Measurements from ENCODE around the gene SHANK3. TPM values are rescaled to one million over a fixed set of nuclear protein-coding genes. Genes with fewer than 3 reads are reported as not detected.

The SHANK3 gene
- total and polyA plus RNA-seq, 2 experiments from 2014 or later, result 0.52 to 4.9 TPM

DNA sequence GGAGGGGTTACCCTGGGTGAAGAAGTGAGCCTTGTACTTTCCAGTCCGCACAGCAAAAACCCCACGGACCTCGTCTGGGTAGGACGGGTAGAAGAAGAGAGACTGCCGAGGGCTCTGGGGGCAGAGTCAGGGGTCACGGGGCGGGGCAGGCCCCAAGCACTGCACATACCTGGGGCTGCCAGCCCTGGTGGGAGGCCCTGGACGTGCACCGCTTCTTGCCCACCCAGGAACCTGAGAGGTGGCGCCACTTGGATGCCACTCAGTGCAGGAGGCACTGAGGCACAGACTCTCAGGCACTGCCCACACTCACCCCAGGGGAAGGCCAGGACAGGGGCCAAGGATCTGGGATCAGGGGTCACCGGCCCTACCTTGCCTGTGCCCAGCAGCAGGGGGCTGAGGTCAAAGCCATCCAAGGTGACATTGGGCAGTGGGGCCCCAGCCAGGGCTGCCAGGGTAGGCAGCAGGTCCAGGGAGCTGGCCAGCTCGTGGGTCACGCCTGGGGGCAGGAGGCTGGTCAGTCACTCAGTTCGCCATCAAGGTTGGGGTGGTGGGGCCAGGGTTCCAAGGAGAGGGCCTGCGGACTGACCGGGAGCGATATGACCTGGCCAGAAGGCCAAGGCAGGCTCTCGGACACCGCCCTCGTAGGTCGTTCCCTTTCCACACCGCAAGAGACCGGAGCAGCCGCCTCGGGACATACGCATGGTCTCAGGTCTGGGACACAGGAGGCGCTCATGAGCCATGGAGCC, 46.9 kb upstream of the SHANK3 start:
- no peak overlapping the region for H3K27ac Mint-ChIP-seq
- H3K36me3 Mint-ChIP-seq (ENCODE audit: low read depth), result no peaks in the 10 kb centered on the region
- H3K4me1 Mint-ChIP-seq, result peaks cover 22% of the 10 kb centered on the region
- Histone ChIP-seq H3K9me2 (ENCODE audit: insufficient read depth) (no peaks in the 10 kb centered on the region), H3K4me3 (no peak overlapping the region), H2AFZ (no peak overlapping the region), H4K20me1 (replicated peaks; ENCODE audit: insufficient read depth) (no peaks in the 10 kb centered on the region; the same call in 1 of the 2 replicates), H3K36me3 (ENCODE audit: insufficient read depth) (no peaks in the 10 kb centered on the region), H3F3A (replicated peaks; ENCODE audit: low read depth) (peaks cover 11% of the 10 kb centered on the region; the same call in 1 of the 2 replicates), H3K4me2 (no peak overlapping the region), H3K27me3 (ENCODE audit: insufficient read depth) (peaks cover 21% of the 10 kb centered on the region), H3K79me2 (replicated peaks; ENCODE audit: insufficient read depth) (no peaks in the 10 kb centered on the region), H3K4me1 (ENCODE audit: insufficient read depth) (peaks cover 7% of the 10 kb centered on the region), H3K27ac (ENCODE audit: low read depth) (no peak overlapping the region)
- H3K4me3 Mint-ChIP-seq, result no peak overlapping the region; the same call in 2 of the 3 replicates
- no peak for TF ChIP-seq NANOG (IDR thresholded peaks at IDR 0.05; ENCODE audit: borderline replicate concordance)
- TF ChIP-seq, protein P1, sequence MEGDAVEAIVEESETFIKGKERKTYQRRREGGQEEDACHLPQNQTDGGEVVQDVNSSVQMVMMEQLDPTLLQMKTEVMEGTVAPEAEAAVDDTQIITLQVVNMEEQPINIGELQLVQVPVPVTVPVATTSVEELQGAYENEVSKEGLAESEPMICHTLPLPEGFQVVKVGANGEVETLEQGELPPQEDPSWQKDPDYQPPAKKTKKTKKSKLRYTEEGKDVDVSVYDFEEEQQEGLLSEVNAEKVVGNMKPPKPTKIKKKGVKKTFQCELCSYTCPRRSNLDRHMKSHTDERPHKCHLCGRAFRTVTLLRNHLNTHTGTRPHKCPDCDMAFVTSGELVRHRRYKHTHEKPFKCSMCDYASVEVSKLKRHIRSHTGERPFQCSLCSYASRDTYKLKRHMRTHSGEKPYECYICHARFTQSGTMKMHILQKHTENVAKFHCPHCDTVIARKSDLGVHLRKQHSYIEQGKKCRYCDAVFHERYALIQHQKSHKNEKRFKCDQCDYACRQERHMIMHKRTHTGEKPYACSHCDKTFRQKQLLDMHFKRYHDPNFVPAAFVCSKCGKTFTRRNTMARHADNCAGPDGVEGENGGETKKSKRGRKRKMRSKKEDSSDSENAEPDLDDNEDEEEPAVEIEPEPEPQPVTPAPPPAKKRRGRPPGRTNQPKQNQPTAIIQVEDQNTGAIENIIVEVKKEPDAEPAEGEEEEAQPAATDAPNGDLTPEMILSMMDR (conservative IDR thresholded peaks at IDR 0.05; ENCODE audit: low read depth in 2 of 2), result peak; percentile 50 to 84
- peak; percentile 73 for DNase-seq (ENCODE audit: low spot score)
- H3K27me3 Mint-ChIP-seq (ENCODE audit: insufficient read depth, low read depth, poor library complexity), result peaks cover 19% of the 10 kb centered on the region
- H3K9me3 Mint-ChIP-seq, result no peaks in the 10 kb centered on the region
- ATAC-seq, result peak; percentile 53

DNA sequence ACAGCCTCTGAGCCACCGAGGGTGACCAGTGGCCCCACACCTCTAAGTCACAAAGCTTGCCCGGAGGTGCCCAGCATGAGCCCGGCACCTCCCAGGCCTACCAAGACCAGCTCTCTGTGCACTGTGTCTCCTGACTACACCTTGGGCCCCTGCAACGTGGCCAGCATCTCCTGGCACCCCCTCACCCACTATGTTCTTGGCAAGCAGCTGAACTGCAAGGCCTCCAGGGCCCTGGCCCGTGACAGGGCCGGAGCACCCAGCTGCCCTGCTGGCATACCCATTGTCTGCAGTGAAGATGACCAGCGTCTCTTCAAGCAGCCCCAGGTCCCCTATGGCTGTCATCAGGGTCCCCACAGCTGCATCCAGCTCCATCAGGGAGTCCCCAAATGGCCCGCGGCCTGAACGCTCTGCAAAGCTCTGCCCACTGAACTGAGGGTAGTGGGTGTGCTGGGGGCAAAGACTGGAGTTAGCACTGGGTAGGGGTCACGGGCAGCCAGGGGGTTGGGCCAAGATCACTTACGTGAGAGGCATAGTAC, 46.2 kb upstream of the SHANK3 start:
- H3K36me3 Mint-ChIP-seq (ENCODE audit: low read depth), result no peaks in the 10 kb centered on the region
- TF ChIP-seq EZH2 (IDR thresholded peaks at IDR 0.05; ENCODE audit: low read depth, unreplicated experiment) (no peak), CREB1 (CRISPR knock-in tag; IDR thresholded peaks at IDR 0.05; ENCODE audit: low read depth) (no peak), NANOG (IDR thresholded peaks at IDR 0.05; ENCODE audit: borderline replicate concordance) (no peak), EZH2phosphoT487 (IDR thresholded peaks at IDR 0.05; ENCODE audit: unreplicated experiment) (no peak), ZNF331 (CRISPR knock-in tag; IDR thresholded peaks at IDR 0.05; ENCODE audit: low read depth) (no peak), ZNF114 (CRISPR knock-in tag; IDR thresholded peaks at IDR 0.05) (no peak)
- TF ChIP-seq, protein P2, sequence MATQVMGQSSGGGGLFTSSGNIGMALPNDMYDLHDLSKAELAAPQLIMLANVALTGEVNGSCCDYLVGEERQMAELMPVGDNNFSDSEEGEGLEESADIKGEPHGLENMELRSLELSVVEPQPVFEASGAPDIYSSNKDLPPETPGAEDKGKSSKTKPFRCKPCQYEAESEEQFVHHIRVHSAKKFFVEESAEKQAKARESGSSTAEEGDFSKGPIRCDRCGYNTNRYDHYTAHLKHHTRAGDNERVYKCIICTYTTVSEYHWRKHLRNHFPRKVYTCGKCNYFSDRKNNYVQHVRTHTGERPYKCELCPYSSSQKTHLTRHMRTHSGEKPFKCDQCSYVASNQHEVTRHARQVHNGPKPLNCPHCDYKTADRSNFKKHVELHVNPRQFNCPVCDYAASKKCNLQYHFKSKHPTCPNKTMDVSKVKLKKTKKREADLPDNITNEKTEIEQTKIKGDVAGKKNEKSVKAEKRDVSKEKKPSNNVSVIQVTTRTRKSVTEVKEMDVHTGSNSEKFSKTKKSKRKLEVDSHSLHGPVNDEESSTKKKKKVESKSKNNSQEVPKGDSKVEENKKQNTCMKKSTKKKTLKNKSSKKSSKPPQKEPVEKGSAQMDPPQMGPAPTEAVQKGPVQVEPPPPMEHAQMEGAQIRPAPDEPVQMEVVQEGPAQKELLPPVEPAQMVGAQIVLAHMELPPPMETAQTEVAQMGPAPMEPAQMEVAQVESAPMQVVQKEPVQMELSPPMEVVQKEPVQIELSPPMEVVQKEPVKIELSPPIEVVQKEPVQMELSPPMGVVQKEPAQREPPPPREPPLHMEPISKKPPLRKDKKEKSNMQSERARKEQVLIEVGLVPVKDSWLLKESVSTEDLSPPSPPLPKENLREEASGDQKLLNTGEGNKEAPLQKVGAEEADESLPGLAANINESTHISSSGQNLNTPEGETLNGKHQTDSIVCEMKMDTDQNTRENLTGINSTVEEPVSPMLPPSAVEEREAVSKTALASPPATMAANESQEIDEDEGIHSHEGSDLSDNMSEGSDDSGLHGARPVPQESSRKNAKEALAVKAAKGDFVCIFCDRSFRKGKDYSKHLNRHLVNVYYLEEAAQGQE (IDR thresholded peaks at IDR 0.05; ENCODE audit: unreplicated experiment), result no peak
- TF ChIP-seq, protein P3, sequence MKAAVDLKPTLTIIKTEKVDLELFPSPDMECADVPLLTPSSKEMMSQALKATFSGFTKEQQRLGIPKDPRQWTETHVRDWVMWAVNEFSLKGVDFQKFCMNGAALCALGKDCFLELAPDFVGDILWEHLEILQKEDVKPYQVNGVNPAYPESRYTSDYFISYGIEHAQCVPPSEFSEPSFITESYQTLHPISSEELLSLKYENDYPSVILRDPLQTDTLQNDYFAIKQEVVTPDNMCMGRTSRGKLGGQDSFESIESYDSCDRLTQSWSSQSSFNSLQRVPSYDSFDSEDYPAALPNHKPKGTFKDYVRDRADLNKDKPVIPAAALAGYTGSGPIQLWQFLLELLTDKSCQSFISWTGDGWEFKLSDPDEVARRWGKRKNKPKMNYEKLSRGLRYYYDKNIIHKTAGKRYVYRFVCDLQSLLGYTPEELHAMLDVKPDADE (IDR thresholded peaks at IDR 0.05), result no peak

More for the DNA sequence above, 46.2 kb upstream of the SHANK3 start:
- Mint-ChIP-seq H3K27ac (no peak overlapping the region), H3K4me3 (peak overlapping the region; percentile 36; the same call in 2 of the 3 replicates), H3K9me3 (no peaks in the 10 kb centered on the region), H3K27me3 (ENCODE audit: insufficient read depth, low read depth, poor library complexity) (peaks cover 15% of the 10 kb centered on the region), H3K4me1 (peaks cover 16% of the 10 kb centered on the region)
- no peaks in the 10 kb centered on the region for H3K9me2 ChIP-seq (ENCODE audit: insufficient read depth)
- DNase-seq (ENCODE audit: low spot score) (no peak), ATAC-seq (no peak)
- H3K27ac ChIP-seq (ENCODE audit: low read depth), result no peak overlapping the region
- H3K4me1 ChIP-seq (ENCODE audit: insufficient read depth), result peaks cover 5% of the 10 kb centered on the region
- H3K4me2 ChIP-seq, result no peak overlapping the region
- no peaks in the 10 kb centered on the region for H3K79me2 ChIP-seq (replicated peaks; ENCODE audit: insufficient read depth)
- H3K4me3 ChIP-seq, result no peak overlapping the region
- H3K27me3 ChIP-seq (ENCODE audit: insufficient read depth), result peaks cover 15% of the 10 kb centered on the region
- H3K36me3 ChIP-seq (ENCODE audit: insufficient read depth), result no peaks in the 10 kb centered on the region
- H4K20me1 ChIP-seq (replicated peaks; ENCODE audit: insufficient read depth), result no peaks in the 10 kb centered on the region; the same call in 1 of the 2 replicates
- H2AFZ ChIP-seq, result no peak overlapping the region
- H3F3A ChIP-seq (replicated peaks; ENCODE audit: low read depth), result peaks cover 8% of the 10 kb centered on the region; the same call in 1 of the 2 replicates
